Ectodermal cell (in vitro differentiated cells): ENCODE results near the gene GPR25.
"Not testable (repeated sequence)": the region's sequence is repeated elsewhere in the genome, so short reads cannot be mapped to it uniquely, and the experiment has no call there.

ENCODE experiments used
- H3K27ac ChIP-seq: 2 replicates; pipeline ENCODE4 v1.7.0; 2013; ENCODE audit warnings: mild to moderate bottlenecking, low read depth, low read length; ENCODE audit not compliant: insufficient read depth, poor library complexity, severe bottlenecking
- H3K27me3 ChIP-seq: 2 replicates; pipeline ENCODE4 v1.7.0; 2013; ENCODE audit warnings: mild to moderate bottlenecking, low read length; ENCODE audit not compliant: insufficient read depth, control insufficient read depth, poor library complexity, severe bottlenecking
- H3K36me3 ChIP-seq: one replicate; pipeline ENCODE4 v1.7.0; 2013; ENCODE audit warnings: low read length; ENCODE audit not compliant: control insufficient read depth, insufficient read depth
- H3K4me1 ChIP-seq: one replicate; pipeline ENCODE4 v1.7.0; 2013; ENCODE audit warnings: low read length; ENCODE audit not compliant: control insufficient read depth, insufficient read depth
- H3K4me3 ChIP-seq: 2 replicates; pipeline ENCODE4 v1.7.0; 2013; ENCODE audit warnings: low read depth, low read length, control low read depth; ENCODE audit not compliant: insufficient read depth
- H3K9me3 ChIP-seq: 2 replicates; pipeline ENCODE4 v1.7.0; 2013; ENCODE audit warnings: mild to moderate bottlenecking, low read length, moderate library complexity; ENCODE audit not compliant: control insufficient read depth
- whole genome bisulfite sequencing, 2 experiments: methylation state at CpG; one replicate each; pipeline ENCODE4 v1.1.7; 2013; ENCODE audit warnings: missing lambda C conversion rate in 2 of 2; 5-methylcytosine and 5-hydroxymethylcytosine counted together

Gene GPR25

DNA sequence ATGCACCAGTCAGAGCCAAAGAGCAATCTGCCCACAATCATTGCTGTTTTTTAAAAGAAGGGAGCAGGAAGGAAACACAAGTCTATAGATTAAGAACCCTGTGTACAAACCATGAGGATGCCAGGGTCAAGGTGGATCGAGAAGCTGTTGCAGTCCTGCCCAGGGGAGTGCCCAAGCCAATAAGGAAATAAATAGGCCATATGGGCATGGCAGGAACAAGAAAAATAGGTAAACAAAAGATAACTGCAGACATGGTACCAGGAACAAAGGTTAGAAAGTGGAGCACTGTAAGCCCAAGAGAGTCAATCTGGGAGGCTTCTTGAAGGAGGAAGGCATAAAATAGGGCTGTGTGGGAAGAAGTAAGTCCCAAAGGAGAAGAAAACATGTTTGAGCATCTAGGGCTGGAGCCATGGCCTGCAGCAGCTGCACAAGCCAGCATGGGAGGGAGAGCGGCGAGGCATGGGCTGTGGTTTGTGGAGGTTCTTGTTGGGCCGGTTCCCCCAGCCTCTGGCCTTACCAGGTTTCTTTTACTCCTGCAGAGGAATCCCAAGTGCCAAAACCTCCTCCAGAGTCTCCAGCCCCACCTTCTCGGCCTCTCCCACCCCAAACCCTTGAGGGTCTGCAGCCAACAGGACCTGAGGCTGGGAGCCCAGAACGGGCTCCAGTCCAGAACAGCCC, 35.5 kb downstream of the GPR25 start:
- Histone ChIP-seq H3K4me3 (no peak overlapping the region), H3K4me1 (no peaks in the 10 kb centered on the region), H3K36me3 (peaks cover 55% of the 10 kb centered on the region), H3K27me3 (no peaks in the 10 kb centered on the region), H3K9me3 (no peaks in the 10 kb centered on the region), H3K27ac (no peak overlapping the region)
- 96% methylated on average over 6 of the region's 6 CpGs for whole genome bisulfite sequencing, 2 experiments

DNA sequence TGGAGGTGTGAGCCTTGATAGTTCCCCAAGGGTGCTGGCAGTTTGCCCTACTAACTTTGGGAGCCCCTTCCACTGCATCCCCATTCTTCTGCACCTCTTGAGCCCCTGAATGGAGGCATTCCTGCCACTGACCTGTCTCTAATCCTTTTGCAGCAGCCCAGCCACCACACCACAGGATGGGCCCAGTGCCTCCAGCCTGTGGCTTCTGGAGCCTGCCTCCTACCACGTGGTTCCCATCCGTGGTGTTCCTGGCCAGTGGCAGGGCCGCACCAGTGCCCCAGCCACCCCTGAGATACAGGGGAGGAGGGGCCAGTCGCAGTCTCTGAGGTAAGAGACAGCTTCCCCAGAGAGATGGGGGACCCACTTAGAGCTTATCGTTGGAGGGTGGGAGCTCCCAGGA, 36.3 kb downstream of the GPR25 start:
- Histone ChIP-seq H3K27ac (no peak overlapping the region), H3K9me3 (no peaks in the 10 kb centered on the region), H3K4me1 (no peaks in the 10 kb centered on the region), H3K4me3 (no peak overlapping the region), H3K27me3 (no peaks in the 10 kb centered on the region), H3K36me3 (peaks cover 56% of the 10 kb centered on the region)
- 95 to 97% methylated on average over 5 of the region's 5 CpGs for WGBS, 2 experiments

DNA sequence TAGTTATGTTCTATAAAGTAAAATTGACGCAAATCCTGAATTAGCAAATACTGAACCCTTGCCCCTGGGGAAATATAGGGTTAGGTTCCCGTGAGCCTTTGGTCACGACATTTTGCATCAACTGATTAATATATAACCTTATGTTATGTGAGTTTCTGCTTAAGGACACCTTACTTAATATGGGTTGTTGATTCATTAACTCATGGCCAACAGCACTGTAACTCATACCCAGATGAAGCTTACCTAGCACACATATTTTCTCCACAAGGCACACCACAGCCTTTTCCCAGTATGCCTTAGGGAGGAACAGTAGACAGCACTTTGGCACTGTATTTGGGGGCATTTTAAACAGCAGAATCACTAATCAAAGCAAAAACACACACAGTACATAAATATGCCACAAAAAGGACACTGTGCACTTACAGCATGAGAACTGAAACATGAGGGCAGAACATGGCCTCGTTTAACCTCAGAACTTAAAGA, 37.0 kb downstream of the GPR25 start:
- H3K4me3 ChIP-seq: no peak overlapping the region
- H3K9me3 ChIP-seq: no peaks in the 10 kb centered on the region
- no peaks in the 10 kb centered on the region for H3K4me1 ChIP-seq
- no peak overlapping the region for H3K27ac ChIP-seq
- H3K27me3 ChIP-seq: no peaks in the 10 kb centered on the region
- H3K36me3 ChIP-seq: peaks cover 52% of the 10 kb centered on the region
- 93 to 94% methylated on average over 4 of the region's 4 CpGs for WGBS, 2 experiments

DNA sequence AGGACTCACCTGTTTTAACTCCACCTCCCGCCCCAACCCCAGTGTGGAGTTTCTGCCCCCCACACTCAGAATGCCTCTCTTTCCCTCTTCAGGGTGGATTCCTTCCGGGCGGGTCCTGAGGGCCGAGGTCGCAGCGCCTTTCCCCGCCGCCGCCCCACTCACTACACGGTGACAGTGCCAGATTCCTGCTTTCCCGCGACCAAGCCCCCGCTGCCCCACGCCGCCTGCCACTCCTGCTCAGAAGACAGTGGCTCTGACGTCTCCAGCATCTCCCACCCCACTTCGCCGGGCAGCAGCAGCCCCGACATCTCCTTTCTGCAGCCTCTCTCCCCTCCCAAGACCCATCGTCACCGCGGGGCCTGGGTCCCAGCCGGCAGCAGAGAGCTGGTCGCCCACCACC, 38.6 kb downstream of the GPR25 start:
- no peak overlapping the region for H3K4me3 ChIP-seq
- H3K9me3 ChIP-seq: no peaks in the 10 kb centered on the region
- H3K27ac ChIP-seq: no peak overlapping the region
- peaks cover 47% of the 10 kb centered on the region for H3K36me3 ChIP-seq
- 96 to 97% methylated on average over 22 to 23 of the region's 24 CpGs for WGBS, 2 experiments
- H3K4me1 ChIP-seq: no peaks in the 10 kb centered on the region
- H3K27me3 ChIP-seq: no peaks in the 10 kb centered on the region

DNA sequence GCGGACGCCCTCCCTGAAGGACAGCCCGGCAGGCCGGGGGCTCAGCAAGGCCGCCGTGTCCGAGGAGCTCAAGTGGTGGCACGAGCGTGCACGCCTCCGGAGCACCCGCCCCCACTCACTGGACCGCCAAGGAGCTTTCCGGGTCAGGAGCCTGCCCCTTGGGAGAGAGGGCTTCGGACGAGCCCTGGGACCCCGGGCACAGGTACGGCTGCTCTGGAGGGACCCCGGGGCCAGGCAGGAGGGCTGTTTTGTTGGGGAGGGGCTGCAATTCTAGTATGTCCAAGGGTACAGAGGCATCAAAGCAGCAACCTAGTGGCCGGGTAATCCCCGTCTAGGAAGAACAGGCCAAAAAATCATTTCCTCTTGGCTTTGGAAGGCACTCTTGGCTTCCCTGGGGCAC, 39.2 kb downstream of the GPR25 start:
- H3K27ac ChIP-seq, H3K4me3 ChIP-seq, H3K9me3 ChIP-seq, H3K27me3 ChIP-seq, H3K4me1 ChIP-seq: not testable (repeated sequence)
- peaks cover 47% of the 10 kb centered on the region for H3K36me3 ChIP-seq
- 97 to 98% methylated on average over 10 to 14 of the region's 21 CpGs for WGBS, 2 experiments

DNA sequence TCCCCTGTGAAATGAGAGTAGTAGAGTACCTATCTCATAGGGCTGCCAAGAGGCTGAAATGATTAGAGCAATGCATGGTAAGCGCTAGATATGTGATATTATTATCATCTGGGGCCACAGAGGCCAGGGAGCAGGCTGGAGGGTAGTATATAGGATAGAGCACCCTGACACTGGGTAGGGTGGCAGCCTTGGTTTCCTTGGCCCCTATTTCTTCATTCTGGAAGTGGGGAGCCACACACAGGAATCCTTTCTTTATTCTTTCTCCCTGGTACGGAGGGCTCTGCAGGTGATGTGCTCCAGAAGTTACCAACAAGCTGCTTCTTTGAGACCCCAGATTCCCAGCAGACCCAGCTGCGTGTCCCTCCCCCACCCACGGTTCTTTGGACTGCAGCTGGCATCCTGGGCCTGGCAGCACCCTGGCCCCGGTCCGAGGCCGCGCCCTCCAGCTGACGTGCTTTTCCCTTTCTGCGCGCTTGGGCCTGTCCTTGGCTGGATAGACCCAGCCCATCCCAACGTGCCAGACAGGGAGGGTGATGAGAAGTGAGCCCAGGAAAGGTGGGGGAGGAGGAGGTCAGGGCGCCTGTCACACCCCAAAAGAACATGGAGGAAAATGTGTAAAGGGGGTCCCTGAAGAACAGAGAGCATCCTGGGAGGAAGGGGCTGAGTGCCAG, 40.1 kb downstream of the GPR25 start:
- WGBS, 2 experiments: 88 to 91% methylated on average over 13 of the region's 13 CpGs
- Histone ChIP-seq H3K36me3 (peaks cover 43% of the 10 kb centered on the region), H3K4me1 (no peaks in the 10 kb centered on the region), H3K9me3 (no peaks in the 10 kb centered on the region), H3K4me3 (no peak overlapping the region), H3K27me3 (no peaks in the 10 kb centered on the region), H3K27ac (no peak overlapping the region)

DNA sequence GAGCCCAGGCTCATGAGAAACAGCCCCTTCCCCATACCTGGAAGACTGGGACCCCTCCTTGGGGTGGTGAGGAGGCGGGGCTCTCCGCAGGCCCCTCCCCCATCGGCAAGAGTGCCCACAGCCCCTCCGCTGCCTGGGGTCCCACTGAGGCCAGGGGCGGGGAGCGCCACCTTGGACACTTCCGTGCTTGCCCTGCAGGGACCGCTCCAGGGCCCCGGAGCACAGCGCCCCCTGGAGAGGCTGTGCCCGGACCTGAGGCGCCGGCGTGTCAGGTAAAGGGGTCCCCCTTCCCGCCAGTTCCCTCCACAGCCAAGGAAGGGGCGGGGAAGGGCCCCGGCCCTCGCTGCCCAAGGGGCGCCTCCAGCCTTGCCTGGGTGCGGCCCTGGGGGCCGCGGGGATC, 43.4 kb downstream of the GPR25 start:
- Histone ChIP-seq H3K9me3 (no peaks in the 10 kb centered on the region), H3K27me3 (no peaks in the 10 kb centered on the region), H3K4me3 (no peak overlapping the region), H3K4me1 (no peaks in the 10 kb centered on the region), H3K36me3 (peaks cover 17% of the 10 kb centered on the region), H3K27ac (no peak overlapping the region)
- WGBS, 2 experiments: 88 to 89% methylated on average over 22 of the region's 22 CpGs

DNA sequence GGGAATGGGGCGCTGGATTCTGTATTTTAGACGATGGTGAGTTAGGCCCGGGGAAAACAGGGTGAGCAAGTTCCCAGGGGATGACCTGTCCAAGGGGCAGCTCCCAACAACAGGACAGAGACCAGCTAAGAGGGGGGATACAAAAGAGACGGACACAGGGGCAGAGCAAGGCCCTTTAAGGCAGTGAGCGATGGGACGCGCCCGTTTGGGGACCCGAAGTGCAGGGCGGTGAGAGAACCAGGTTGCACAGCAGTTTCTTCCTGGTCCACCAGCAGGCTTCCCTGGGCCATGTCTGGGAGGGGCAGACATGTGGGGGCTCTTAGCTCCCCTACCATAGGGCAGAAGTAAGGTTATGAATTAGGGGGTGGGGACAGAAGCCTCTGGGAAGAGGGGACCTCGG, 43.9 kb downstream of the GPR25 start:
- Histone ChIP-seq H3K9me3 (no peaks in the 10 kb centered on the region), H3K27ac (peak overlapping the region; percentile 22), H3K36me3 (peaks cover 14% of the 10 kb centered on the region), H3K4me1 (peaks cover 4% of the 10 kb centered on the region), H3K27me3 (no peaks in the 10 kb centered on the region), H3K4me3 (no peak overlapping the region)
- WGBS, 2 experiments: 89 to 91% methylated on average over 11 of the region's 11 CpGs

DNA sequence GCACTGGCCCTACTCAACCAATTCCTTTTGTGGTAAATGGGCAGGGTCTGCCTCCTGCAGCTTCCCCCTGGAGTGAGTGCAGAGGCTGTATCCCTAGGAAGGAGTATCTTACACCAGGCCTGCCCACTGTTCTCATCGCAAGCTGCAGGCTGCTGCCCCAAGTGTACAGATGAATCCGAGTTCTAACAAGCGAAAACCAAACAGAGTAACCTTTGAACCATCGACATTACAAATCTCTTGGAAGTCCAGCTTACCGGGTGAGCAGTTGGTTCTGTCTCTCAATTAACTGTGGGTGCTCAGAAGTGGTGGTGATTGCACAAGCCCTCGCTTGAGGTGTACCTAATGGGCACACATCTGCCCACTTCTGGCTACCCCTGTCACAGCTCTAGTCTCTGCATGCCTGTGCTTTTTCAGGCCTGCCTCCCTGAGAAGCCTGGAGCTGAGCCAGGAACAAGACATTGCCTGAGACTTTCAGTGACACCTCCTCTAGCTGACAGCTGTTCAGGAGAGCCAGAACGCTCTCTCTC, 44.6 kb downstream of the GPR25 start:
- no peaks in the 10 kb centered on the region for H3K27me3 ChIP-seq
- H3K4me1 ChIP-seq: peaks cover 6% of the 10 kb centered on the region
- no peak overlapping the region for H3K4me3 ChIP-seq
- no peaks in the 10 kb centered on the region for H3K9me3 ChIP-seq
- peaks cover 10% of the 10 kb centered on the region for H3K36me3 ChIP-seq
- WGBS, 2 experiments: 90 to 93% methylated on average over 6 of the region's 7 CpGs
- H3K27ac ChIP-seq: no peak overlapping the region

DNA sequence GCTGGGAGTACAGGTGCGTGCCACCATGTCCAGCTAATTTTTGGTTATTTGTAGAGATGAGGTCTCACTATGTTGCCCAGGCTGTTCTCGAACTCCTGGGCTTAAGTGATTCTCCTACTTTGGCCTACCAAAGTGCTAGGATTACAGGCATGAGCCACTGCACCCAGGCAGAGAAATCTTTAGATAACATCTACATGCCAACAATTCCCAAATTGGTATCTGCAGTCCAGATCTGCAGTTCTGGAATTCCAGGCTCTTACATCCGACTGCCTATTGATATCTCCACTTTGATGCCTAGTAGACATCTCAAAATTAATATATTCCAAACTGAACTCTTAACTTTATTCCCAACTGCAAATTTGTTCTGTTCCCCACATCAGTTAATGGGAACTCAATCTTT, 45.2 kb downstream of the GPR25 start:
- no peak overlapping the region for H3K27ac ChIP-seq
- H3K4me3 ChIP-seq: no peak overlapping the region
- H3K9me3 ChIP-seq: no peaks in the 10 kb centered on the region
- H3K4me1 ChIP-seq: peaks cover 6% of the 10 kb centered on the region
- H3K27me3 ChIP-seq: no peaks in the 10 kb centered on the region
- 91 to 96% methylated on average over 3 of the region's 3 CpGs for WGBS, 2 experiments
- peaks cover 4% of the 10 kb centered on the region for H3K36me3 ChIP-seq
